GM18873 (cell line): ENCODE measurements around the gene PBX1.

Source experiments
- ATAC-seq: cut with Tn5 transposase; IDR thresholded peaks from one replicate; pipeline ENCODE4 v1.9.1; 2021; ENCODE audit warnings: mild to moderate bottlenecking, moderate library complexity, moderate number of reproducible peaks; ENCODE audit not compliant: unreplicated experiment, low FRiP score

The PBX1 gene

GRCh38 chr1:164886101-164886500 lies 327.1 kb downstream of the PBX1 start:
- no peak for ATAC-seq

DNA sequence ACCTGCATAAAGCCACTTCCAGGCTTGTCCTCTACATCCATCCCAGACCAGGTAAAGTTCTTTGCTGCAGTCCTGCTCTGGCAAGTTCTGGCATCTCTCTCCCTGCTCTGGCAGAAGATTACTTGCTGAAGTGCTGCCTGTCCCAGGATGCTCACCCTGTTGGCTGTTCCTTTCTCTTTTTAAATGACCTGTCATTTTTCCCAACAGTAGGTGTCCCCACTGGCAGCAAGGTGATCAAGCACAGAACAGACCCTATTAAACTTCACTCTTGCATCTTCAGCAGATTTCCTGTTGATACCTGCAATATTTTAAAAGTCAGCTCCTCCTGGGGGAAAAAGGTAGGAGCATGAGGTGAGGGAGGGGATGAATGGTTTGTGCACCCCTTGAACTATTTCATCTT lies 332.6 kb downstream of the PBX1 start:
- ATAC-seq = no peak

DNA sequence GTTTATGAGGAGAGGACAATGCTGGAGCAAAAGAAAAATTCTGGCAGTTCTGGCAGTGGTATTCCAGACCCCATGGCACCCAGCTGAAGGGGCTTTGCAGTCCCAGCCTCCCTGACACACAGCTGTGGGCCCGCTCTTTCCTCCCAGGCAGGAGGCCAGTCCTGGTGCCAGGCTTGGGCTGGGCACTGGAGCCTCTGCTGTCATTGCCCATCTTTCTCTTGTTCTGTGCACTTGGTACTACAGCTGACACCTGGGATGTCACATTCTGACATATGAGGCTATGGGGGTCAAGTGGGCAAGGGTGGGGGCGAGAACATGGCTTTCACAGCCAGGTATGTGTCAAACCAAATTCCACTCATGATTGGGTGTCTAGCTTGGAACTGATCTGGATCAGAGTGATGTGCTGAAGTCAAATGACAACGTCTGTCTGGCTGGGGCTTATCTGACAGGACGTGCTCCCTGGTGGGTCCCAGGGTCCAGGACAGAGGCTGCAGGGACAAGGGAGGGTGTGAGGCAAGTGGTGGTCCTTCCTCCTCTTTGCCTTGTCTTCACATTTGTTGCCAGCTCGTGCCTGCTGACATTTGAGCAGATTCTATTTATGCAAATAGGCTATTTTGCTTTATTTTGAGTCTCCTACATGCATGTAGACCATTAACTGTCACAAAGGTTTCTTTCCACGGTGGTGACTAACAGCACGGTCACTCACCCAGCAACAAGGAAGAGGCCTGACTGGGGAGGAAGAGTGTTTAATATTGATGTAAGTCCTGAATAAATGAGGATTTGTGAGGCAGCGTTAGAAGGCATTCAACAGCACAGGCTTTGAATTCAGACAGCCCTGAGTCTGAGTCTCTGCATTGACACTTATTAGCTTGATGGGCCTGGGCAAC lies 336.3 kb downstream of the PBX1 start:
- no peak for ATAC-seq

- no peak for ATAC-seq
These were observed 342.0 kb downstream of the PBX1 start for GRCh38 chr1:164901031-164901430.
